Measurements from ENCODE around the gene RAB44.
"Not testable (repeated sequence)": the region's sequence is repeated elsewhere in the genome, so short reads cannot be mapped to it uniquely, and the experiment has no call there.

The RAB44 gene, protein sequence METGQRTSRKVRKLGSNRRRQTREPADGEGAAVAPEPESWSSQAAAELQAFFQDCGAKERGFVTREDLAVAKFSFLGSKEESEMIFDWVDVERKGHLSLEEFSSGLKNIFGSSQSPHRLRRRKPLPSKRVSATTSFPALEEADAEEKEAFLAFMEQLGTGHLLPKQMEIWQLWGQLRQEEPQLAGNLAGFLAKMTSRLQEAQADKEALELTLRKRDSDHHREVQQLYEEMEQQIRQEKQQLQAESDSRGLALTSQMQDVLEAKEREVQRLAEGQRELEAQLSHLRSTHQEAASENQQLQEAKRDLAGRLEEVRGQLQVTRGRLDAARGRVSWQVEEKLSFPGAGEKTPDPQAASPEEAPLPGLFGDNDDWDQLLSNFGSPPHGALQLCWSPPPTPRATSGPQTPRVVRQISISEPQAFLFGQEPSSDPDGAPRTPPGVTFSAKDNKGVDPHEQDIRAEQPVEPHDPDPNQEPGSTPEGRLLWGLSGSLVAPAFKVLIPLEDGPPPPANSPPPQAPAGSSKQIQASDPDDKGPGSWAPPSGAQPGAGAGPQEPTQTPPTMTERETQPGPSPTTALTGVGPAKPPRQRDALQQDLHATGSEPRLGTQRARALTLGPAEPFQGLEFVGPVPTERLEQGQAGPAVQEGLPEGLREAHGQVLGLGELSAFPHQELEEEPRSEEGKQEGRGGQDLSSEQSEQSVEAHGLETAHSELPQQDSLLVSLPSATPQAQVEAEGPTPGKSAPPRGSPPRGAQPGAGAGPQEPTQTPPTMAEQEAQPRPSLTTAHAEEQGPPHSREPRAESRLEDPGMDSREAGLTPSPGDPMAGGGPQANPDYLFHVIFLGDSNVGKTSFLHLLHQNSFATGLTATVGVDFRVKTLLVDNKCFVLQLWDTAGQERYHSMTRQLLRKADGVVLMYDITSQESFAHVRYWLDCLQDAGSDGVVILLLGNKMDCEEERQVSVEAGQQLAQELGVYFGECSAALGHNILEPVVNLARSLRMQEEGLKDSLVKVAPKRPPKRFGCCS

DNA sequence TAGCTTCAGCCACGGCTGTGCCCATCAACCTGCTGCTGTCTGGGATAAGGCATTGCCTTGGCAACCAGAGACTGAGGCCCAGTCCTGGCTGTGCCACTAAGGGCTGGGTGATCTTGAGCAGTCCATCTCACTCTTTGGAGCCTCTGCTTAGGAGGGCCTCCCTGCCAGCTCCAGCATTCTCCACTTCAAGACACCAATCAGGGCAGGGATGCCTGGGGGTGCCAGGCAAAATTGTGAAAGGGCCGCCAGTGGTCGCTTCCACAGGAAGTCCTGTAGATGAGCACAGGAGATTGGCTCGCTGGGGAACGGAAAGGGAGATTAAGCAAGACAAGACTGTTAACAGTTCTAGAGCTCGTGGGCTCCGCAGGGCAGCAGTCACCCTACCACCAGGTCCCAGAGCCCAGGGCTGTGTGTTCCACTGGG, at the start of gene RAB44:
Gene RAB44 (plus strand): TSS at position 346 of the 423 bp plus-strand sequence. CDS start 6,410 bp downstream, outside the sequence.
- peak; percentile 91 for DNase-seq

DNA sequence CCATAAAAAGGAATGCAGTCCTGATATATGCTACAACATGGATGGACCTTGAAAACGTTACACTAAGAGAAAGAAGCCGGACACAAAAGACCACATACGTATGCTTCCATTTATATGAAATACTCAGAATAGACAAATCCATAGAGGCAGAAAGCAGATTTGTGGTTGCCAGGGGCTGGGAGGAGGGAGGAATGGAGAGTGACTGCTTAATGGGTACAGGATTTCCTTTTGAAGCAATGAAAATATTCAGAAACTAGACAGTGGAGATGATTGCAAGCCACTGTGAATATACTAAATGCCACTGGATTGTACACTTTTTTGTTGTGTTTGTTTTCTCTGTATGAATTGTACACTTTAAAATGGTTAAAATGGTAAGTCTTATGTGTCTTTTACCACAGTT, 48.5 kb upstream of the RAB44 start:
- no peak for DNase-seq

DNA sequence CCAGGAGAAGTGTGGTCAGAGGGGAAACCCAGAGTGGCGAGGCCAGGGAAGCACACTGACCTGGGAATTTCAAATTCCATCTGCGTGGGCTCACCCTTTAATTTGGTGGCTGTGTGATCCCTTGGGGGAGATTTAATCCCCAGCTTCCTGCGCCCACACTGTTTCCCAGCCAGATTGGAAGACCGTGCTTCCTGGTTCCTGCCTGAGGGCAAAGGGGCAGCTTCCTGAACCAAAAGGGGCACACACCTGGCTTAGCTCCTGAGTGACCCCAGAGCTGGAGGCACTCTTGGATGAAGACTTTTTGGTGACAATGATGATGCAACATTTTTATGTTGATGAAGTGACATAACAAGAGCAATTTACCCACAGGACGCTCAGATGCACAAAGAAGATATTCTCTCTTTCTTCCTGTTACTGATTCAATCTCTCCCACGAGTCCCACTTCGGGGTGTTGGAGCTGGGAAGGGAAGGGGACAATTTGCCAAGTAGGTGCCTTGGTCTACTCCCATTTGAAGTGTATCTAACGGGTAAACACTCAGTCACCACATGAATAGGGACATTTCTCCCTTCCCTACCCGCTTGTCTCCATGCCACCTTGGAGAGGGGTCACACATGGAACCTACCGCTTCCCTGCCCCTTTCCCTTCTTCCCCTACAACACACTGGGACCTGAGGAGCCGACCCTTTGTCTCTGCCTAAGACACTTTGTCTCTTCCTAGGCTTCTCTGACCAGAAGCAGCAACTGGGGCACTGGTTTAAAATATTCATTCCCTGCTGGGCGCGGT, 47.7 kb upstream of the RAB44 start:
- peak; percentile 52 for DNase-seq

DNA sequence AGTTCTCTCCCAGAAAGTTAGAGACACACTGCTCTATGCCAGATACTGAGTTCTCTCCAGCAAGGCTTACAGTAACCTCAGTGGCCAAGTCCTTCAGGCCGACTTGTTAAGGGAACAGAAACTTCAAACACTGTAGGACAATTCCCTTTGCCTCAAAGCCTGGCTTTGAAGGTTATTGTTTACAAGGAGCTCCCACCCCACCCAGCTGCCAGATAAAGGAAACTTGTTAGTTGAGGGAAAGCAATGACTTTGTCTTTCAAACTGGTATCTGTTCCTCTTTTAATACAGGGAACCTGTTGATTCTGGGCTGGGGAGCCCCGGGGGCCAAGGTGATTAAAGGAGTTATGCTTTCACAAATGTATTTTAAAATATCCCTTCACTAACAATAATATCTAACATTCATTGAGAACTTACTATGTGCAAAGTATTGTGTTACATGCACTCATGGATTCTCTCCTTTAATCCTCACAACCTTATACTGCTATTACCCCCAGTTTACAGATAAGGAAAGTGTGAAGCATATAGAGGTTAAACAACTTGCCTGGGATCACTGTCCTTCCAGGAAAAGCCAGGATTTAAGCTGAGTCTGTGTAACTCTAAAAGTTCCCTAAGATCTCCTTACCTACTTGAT, 46.7 kb upstream of the RAB44 start:
- peak; percentile 54 for DNase-seq

DNA sequence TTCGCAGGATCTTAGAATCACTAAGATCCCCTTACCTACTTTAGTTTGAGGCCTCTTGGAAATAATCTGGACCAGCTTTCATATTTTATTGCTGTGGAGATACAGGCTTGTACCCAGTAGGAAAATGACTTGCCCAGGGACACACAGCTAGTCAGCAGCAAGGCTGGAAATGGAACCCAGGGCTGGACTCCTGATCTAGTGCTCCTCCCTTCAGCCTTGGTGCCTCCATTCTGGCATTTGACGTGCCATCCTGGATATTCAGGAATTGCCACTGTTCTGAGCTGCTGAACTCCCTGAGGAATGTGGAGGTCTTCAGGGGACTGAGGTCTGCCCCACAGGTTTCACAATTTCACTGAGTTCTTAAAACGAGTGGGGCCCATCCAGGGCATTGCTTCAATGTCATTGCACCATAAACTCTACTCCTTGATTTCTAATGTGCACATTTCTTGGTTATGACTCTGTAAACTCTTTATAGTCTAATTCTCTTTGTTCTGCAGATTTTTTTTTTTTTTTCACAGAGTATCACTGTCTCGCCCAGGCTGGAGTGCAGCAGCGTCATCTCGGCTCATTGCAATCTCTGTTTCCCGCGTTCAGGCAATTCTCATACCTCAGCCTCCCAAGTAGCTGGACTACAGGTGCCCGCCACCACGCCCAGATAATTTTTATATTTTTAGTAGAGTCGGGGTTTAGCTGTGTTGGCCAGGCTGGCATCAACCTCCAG, 45.8 kb upstream of the RAB44 start:
- no peak for DNase-seq

DNA sequence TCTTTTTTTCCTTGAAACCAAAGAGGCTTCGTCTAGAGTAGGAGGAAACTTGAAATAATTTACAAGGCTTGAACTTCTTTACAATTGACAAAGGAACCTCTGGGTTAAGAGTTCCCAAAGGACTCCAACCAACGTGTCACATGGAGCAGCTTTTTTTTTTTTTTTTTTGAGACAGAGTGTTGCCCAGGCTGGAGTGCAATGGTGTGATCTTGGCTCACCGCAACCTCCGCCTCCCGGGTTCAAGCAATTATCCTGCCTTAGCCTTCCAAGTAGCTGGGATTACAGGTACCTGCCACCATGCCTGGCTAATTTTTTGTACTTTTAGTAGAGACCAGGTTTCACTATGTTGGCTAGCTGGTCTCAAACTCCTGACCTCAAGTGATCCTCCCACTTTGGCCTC, 43.2 kb upstream of the RAB44 start:
- not testable (repeated sequence) for DNase-seq

DNA sequence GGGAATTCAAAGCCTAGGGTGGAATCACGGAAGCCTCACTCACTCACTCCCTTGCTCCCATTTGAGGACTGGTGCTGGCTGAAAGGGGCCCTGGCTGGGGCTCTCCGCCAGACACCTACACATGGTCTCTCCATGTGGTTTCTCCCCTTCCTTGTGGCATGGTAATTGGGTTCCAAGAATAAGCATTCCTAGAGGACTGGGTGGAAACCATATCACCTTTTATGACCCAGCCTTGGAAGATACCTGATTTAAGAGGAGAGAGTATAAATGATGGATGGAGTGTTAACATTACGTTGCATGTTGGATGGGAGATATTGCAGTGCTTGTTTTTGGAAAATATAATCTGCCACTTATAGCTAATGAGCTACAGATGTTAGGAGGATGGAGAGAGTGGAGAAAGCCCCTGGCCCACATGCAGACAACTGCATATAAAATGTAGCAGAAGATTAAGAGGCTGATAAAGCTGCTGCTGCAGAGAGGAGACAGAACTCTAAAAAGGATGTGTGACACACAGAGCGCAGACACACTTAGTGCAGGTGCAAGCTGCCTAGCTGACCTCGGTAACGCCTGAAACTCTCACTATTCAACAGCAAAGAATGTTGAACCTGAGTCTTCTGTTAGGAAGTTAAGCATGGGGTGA, 42.4 kb upstream of the RAB44 start:
- no peak for DNase-seq

DNA sequence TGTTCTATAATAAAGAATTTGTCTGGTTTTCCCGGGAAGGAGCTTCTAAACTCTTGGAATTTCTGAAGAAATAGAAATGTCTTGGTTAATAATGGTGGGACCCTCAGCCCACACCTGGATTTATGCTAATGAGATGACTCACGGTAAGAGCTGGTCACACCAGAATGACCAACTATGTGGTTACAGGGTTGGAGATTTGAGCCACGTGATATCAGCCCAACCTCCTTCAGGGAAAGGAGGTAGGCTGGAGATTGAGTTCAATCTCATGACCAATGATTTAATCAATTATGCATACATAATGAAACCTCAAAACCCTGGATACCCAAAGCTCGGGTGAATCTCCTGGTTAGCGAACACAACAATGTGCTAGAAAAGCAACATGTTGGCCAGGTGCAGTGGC, 41.2 kb upstream of the RAB44 start:
- no peak for DNase-seq

DNA sequence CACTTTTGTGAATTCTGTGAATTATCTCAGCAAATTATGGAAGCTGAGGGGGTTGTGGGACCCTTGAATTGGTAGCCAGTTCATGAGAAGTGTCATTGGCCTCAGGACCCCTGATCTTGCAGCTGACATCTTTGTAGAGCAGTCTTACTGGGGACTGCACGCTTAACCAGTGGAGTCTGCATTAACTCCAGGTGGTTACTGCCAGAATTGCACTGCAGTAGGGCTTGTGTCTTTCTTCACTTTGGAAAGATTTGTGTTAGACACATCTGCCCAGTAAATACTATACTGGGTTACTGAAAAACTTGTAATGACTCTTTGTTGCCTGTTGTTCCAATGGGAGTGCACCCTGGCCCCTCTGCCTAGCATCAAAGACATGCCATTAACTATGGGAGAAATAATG, 40.4 kb upstream of the RAB44 start:
- no peak for DNase-seq

DNA sequence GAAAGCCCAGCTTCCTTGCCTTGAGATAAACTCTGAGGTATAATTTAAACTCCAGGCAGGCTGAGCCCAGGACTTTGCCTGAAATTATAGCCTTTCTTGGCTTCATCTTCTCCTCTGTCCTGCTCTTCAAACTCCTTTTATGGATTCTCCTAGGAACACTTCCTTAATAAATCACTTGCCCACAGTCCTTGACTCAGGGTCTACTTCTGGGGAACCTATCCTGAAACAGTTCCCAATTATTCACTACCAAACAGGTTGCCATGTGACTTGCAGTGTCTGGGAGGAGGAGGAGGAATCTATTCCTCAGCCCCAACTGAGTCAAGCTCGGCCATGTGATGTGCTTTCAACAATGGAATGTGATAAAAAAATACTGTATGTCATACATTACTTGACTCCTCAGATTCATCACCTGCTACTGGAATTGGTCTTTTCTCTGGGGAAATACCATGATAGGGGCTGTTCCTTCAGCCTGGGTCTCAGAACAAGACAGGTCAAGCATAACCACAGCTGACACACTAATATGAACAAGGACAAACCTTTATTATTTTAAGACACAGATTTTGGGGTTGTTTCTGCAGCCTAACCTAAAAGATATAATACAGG, 39.6 kb upstream of the RAB44 start:
- no peak for DNase-seq

DNA sequence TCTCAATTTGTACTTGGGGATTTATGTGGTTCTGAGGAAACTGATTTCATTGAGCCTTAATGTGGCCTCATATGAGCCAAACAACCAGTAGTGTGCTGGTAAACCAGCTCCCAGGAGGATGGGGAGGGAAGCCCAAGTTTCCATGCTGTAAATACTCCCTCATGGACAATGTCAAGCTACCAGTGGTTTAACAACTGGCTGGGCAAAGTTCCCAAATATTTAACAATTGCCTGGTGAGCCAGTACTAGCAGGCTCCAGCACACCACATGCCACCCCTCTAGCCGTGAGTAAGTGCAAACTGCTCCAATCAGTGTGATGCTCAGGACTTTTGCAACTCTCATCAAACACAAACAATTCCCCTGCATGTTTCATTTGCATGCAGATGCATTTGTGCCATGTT, 38.4 kb upstream of the RAB44 start:
- no peak for DNase-seq

DNA sequence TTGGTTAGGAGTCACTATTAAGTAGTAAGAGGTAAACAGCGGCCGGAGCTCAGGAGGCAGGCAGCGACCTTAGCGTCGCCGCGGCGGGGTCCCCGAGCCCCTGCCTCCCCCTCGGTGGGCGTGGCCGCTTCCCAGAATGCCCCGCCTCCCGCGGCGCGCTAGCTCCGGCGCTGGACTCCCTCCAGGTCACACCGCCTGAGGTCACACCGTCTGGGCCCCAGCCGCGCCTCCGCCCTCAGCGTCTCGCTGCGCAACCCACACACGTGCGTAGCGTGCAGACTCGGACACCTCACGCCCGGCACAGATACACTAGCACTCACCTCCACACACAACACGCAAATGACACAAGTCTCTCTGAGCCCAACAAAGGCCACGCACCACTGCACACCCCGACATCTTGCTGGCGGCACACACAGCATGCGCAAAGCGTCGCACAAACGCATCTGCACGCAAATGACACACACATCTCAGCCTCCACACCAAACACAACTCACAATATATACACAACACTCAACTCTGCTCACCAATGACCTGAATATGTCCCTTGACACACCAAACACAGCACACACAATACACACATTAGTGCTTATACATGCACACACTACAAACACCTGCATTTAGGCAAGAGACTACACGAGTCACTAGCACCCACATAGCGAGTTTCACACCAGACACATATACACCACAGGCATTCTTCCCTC, 36.7 kb upstream of the RAB44 start:
- DNase-seq: peak; percentile 37

DNA sequence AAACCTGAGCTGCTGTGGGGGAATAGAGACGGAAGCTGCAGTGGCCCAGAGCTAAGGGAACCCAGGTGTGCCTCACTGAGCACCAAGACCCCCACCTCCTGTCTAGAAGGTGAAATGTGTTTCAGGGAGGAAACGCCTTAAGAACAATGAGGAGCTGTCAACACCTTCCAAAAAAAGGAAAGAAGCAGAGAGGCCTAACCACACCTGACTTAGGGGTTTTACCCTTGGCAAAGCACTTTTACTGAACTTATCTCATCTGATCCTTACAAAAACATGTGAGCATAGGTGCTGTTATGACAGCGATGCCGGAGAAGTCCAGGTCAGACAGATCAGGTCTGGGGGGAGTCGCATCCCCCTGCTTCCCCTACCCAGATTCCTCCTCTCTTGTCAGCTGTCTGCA, 35.2 kb upstream of the RAB44 start:
- no peak for DNase-seq

DNA sequence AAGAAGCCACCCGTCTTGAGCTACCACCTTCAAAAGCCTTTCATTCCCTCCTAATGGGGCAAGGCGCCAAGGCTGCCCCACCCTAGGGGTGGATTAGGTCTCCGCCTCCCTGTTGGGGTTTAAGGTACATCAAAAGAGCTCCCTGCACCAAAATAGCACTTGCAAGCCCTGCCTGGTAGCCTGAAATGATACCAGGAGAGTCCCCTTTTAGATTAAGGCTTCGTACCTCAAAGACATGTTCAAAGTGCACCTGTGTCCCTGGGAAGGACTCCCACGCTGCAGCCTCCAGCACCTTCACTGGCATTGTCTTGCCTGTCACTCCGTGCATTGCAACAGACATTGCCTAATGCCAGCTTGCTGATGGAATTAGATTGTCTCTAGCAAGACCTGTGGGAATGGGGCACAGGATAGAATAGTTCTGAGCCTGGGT, 34.8 kb upstream of the RAB44 start:
- DNase-seq: peak; percentile 18

DNA sequence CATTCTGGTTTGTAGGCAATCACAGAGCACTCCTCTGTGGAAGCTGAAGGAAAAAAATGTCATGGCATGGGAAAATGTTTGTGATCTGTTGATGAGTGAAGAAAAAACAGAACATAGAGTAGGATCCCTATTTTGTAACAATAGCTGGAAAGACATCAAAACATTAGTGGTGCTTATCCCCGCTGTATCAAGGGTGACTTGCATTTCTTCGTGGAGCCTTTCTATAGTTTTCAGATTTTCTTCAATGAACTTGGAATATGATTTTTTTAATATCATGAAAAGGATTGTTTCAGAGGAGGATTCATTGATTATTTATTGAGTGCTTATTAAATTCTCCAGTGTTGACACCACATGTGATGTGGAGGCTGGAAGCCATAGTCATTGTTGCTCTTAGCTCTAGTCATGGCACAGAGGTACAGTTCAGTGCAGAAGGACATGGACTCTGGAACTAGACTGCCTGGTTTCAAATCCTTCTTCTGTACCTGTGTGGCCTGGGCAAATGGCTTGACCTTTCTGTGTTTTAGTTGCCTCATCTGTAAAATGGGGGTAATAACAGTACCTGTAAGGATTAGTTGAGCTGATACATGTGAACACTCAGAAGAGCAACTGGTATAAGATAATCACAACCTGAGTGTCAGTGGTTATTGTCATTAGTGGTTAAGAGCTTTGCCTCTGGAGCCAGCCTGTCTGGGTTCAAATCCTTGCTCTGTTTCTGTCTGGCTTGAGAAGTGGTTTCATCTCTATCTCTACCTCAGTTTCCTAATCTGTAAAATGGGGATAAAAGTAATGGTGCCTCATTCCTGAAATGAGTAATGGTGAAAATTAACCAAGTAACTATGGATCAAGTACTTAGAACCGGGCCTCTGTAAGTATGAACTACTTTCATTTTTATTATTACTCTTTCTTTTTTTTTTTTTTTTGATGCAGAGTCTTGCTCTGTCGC, 33.9 kb upstream of the RAB44 start:
- no peak for DNase-seq

DNA sequence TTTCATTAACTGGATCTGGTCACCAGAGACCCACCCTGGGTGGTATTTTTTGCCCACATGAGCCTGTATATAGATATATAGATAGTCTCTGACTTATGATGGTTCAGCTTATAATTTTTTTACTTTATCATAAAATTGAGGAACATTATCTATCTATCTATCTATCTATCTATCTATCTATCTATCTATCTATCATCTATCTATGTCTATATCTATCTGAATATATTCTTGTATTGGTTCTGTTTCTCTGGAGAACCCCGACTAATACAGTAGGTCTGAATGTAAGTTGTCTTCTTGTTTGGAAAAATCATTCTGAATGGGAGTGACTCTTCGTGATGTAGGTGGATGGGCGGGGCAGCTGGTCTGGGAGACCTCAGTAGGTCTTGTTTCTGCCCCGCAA, 32.4 kb upstream of the RAB44 start:
- DNase-seq: no peak

DNA sequence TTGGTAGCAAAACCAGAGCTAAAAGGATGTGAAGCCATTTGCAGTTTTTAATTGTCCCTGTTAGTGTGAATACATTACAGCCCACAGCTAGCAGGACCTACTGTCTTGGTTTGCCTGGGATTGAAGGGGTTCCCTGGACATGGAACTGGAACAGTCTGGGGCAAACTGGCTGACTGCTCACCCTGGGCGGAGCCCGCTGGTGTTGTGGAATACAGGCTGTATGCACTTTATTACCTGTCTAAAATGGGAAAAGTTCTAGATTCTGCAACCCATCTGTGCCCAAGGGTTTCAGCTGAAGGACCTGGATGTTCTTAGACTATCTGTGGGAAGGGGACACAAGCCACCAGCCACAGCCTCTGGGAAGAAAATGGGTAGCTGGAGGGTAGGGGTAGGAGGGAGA, 31.3 kb upstream of the RAB44 start:
- DNase-seq: no peak

DNA sequence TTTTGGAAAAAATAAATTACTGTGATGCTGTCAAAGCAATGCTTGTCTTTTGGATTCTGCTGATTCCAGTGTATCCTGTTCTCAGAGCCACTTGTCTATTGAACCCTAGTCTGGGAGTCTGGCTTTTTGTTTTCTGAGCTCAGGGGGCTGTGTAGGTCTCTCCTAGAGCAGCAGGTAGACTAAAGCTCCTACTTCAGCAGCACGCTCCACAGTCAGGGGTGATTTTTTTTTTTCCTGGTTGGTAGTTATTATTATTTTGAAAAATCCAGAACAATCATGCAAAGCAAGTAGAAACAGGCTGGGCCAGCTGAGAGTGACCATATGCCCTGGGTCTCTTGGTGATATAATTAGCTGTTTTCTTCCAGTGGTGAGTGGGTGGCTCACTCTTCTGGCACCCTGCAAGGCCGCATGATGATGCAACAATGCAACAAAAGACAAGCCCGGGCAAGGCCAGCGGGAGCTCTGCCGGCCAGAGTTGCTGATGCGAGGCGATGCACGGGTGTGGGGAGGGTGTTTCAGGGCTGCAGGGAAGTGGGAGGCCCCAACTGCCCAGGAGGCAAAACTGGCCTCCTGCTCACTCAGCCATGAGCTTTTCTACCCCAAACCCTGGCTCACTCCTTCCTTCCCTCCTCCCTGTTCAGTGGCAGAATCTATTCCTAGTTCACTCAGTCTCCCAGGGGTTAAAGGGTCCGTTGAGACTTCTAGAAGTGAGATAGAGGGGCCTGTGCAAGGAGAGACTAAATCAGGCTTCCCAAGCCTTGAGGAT, 30.6 kb upstream of the RAB44 start:
- DNase-seq: peak; percentile 18

Data from hematopoietic multipotent progenitor cell treated with erythropoietin and hydrocortisone succinate and interleukin-3 and kit ligand, for 4 days (in vitro differentiated cells).